Measurements from ENCODE around the gene EDEM2.
A peak's percentile ranks its signal among the peaks of the same experiment; 100 is the strongest.
"Not testable (repeated sequence)": the region's sequence is repeated elsewhere in the genome, so short reads cannot be mapped to it uniquely, and the experiment has no call there.

Gene EDEM2

GRCh38 chr20:35146920-35147574 is at the start of gene EDEM2:
Gene EDEM2 (minus strand): TSS chr20:35147336. CDS start chr20:35147258, 78 bp downstream.
- DNase-seq (ENCODE audit: low read depth): peak; percentile 84

- no peak for DNase-seq (ENCODE audit: low read depth)
These were observed 49.2 kb upstream of the EDEM2 start for GRCh38 chr20:35196313-35196712.

GRCh38 chr20:35193031-35193791 is 46.1 kb upstream of the EDEM2 start:
- not testable (repeated sequence) for DNase-seq (ENCODE audit: low read depth)

GRCh38 chr20:35192118-35192872 is 45.2 kb upstream of the EDEM2 start:
- no peak for DNase-seq (ENCODE audit: low read depth)

- no peak for DNase-seq (ENCODE audit: low read depth)
These were observed 44.4 kb upstream of the EDEM2 start for GRCh38 chr20:35191419-35192117.

GRCh38 chr20:35190556-35190955 is 43.4 kb upstream of the EDEM2 start:
- no peak for DNase-seq (ENCODE audit: low read depth)

- DNase-seq (ENCODE audit: low read depth): not testable (repeated sequence)
These were observed 42.1 kb upstream of the EDEM2 start for GRCh38 chr20:35189223-35189622.

GRCh38 chr20:35187584-35188190 is 40.6 kb upstream of the EDEM2 start:
- DNase-seq (ENCODE audit: low read depth): no peak

- not testable (repeated sequence) for DNase-seq (ENCODE audit: low read depth)
These were observed 39.7 kb upstream of the EDEM2 start for GRCh38 chr20:35186691-35187289.

- DNase-seq (ENCODE audit: low read depth): no peak
These were observed 34.6 kb upstream of the EDEM2 start for GRCh38 chr20:35181731-35182130.

- no peak for DNase-seq (ENCODE audit: low read depth)
These were observed 33.1 kb upstream of the EDEM2 start for GRCh38 chr20:35180266-35180665.

GRCh38 chr20:35179292-35180212 is 32.4 kb upstream of the EDEM2 start:
- DNase-seq (ENCODE audit: low read depth): no peak

GRCh38 chr20:35176132-35176531 is 29.0 kb upstream of the EDEM2 start:
- DNase-seq (ENCODE audit: low read depth): no peak

- no peak for DNase-seq (ENCODE audit: low read depth)
These were observed 27.5 kb upstream of the EDEM2 start for GRCh38 chr20:35174458-35175216.

- no peak for DNase-seq (ENCODE audit: low read depth)
These were observed 26.5 kb upstream of the EDEM2 start for GRCh38 chr20:35173576-35174192.

GRCh38 chr20:35172434-35172806 is 25.3 kb upstream of the EDEM2 start:
- no peak for DNase-seq (ENCODE audit: low read depth)

GRCh38 chr20:35171753-35172433 is 24.8 kb upstream of the EDEM2 start, which contains the start of gene PROCR:
Gene PROCR (plus strand): TSS chr20:35172072. CDS start chr20:35172155, 83 bp downstream.
- DNase-seq (ENCODE audit: low read depth): peak; percentile 92

- no peak for DNase-seq (ENCODE audit: low read depth)
These were observed 24.3 kb upstream of the EDEM2 start for GRCh38 chr20:35171438-35171752.
